GM12878 (cell line): Measurements from ENCODE around the gene FNDC3B. TPM values are rescaled to one million over a fixed set of nuclear protein-coding genes. Genes with fewer than 3 reads are reported as not detected.

Experiments
- ATAC-seq: fragments of 200-7000 bp; cut with Tn5 transposase; 3 replicates; pipeline ENCODE4 v1.9.1; 2020; ENCODE audit warnings: mild to moderate bottlenecking, moderate library complexity
- BruUV-seq: library from RNA; stranded (reverse); fragments of 400-500 nt; replicated peaks from 2 replicates; lab custom pipeline; 2021; lab: Mats Ljungman, UMichigan
- CTCF ChIA-PET: fragments of 300-600 bp; sonication (Branson Sonifier 250); formaldehyde crosslinking; extraction: SDS; loops from one replicate; lab custom pipeline; 2021; ENCODE audit warnings: inconsistent platforms; lab: Yijun Ruan, JAX
- POLR2A ChIA-PET: fragments of 350-600 bp; formaldehyde crosslinking; extraction: SDS; loops from one replicate; lab custom pipeline; 2021; ENCODE audit warnings: inconsistent platforms; lab: Charles Lee
- RAD21 ChIA-PET: fragments of 300-600 bp; sonication (Branson Sonifier 250); formaldehyde crosslinking; loops from one replicate; lab custom pipeline; 2023; ENCODE audit warnings: antibody characterized with exemption; ENCODE audit not compliant: unreplicated experiment; lab: Charles Lee
- SMC1A ChIA-PET: fragments of 300-600 bp; sonication (Branson Sonifier 250); formaldehyde crosslinking; loops from one replicate; lab custom pipeline; 2023; ENCODE audit not compliant: unreplicated experiment, uncharacterized antibody; lab: Charles Lee
- DNase-seq: peaks from one replicate; pipeline ENCODE4 v3.0.0-alpha.2; 2011; ENCODE audit warnings: low read depth, low spot score
- FAIRE-seq: peaks from 3 replicates; lab custom pipeline; 2011; peaks lifted over from hg19 to GRCh38; lab: Jason Lieb, UNC
- H2AFZ ChIP-seq: 2 replicates; pipeline ENCODE4 v1.6.0; 2011; ENCODE audit warnings: low read depth, low read length, control low read depth; ENCODE audit not compliant: control insufficient read depth
- H3K27ac ChIP-seq: 2 replicates; pipeline ENCODE4 v1.5.1; 2011; ENCODE audit warnings: control low read depth; ENCODE audit not compliant: control insufficient read depth, insufficient read depth
- H3K27me3 ChIP-seq, 2 experiments: replicated peaks in 1 of 2; 2 replicates each; pipeline versions ENCODE4 v1.6.0 to v1.6.1; 2011; ENCODE audit warnings: low read length in 1 of 2; ENCODE audit not compliant: control insufficient read depth in 2 of 2, insufficient read depth in 2 of 2
- H3K36me3 ChIP-seq, 2 experiments: 2 replicates each; pipeline ENCODE4 v1.5.1; 2011; ENCODE audit warnings: low read length in 1 of 2; ENCODE audit not compliant: control insufficient read depth in 2 of 2, insufficient read depth in 2 of 2
- H3K4me1 ChIP-seq: 2 replicates; pipeline ENCODE4 v1.6.1; 2011; ENCODE audit warnings: mild to moderate bottlenecking, low read length, moderate library complexity, mixed read lengths; ENCODE audit not compliant: control insufficient read depth, insufficient read depth
- H3K4me2 ChIP-seq: 2 replicates; pipeline ENCODE4 v1.6.0; 2011; ENCODE audit warnings: control low read depth; ENCODE audit not compliant: control insufficient read depth, insufficient read depth
- H3K4me3 ChIP-seq: fragments of 200-600 bp; sonication (generic); 2 replicates; pipeline ENCODE4 v1.5.1; 2016
- H3K79me2 ChIP-seq: 2 replicates; pipeline ENCODE4 v1.6.0; 2011; ENCODE audit warnings: low read length; ENCODE audit not compliant: control insufficient read depth, insufficient read depth
- H3K9ac ChIP-seq: 2 replicates; pipeline ENCODE4 v1.8.0; 2011; ENCODE audit warnings: low read length, control low read depth, mixed read lengths; ENCODE audit not compliant: control insufficient read depth, insufficient read depth
- H3K9me3 ChIP-seq: replicated peaks from 3 replicates; pipeline ENCODE4 v1.5.1; 2011; ENCODE audit warnings: mild to moderate bottlenecking, low read length; ENCODE audit not compliant: control insufficient read depth, insufficient read depth
- H4K20me1 ChIP-seq: 2 replicates; pipeline ENCODE4 v1.6.0; 2011; ENCODE audit not compliant: control insufficient read depth, insufficient read depth
- CREM ChIP-seq: IDR thresholded peaks from 2 replicates; pipeline ENCODE4 v1.6.1; 2014; ENCODE audit warnings: antibody characterized with exemption, low read depth
- IRF3 ChIP-seq: fragments of 450-650 bp; IDR thresholded peaks from 2 replicates; pipeline ENCODE4 v1.6.1; 2014; ENCODE audit warnings: mild to moderate bottlenecking
- RB1 ChIP-seq: fragments of 450-650 bp; formaldehyde crosslinking; IDR thresholded peaks from 2 replicates; pipeline ENCODE4 v1.6.1; 2017; ENCODE audit warnings: mild to moderate bottlenecking, borderline replicate concordance
- STAT3 ChIP-seq: IDR thresholded peaks from 2 replicates; pipeline ENCODE4 v1.6.1; 2011; ENCODE audit warnings: low read depth, low read length, improper control_type of control experiment
- TCF7 ChIP-seq: IDR thresholded peaks from 2 replicates; pipeline ENCODE4 v1.6.1; 2014; ENCODE audit warnings: antibody characterized with exemption, borderline replicate concordance
- WRNIP1 ChIP-seq: IDR thresholded peaks from 2 replicates; pipeline ENCODE4 v1.6.1; 2011; ENCODE audit warnings: low read depth, low read length, improper control_type of control experiment, borderline replicate concordance
- ZNF274 ChIP-seq: IDR thresholded peaks from one replicate; pipeline ENCODE4 v1.8.0; 2011; ENCODE audit not compliant: insufficient read length, insufficient read depth
- WGBS: methylation state at CpG from one replicate; pipeline ENCODE4 v1.1.6; 2016; ENCODE audit warnings: low lambda C conversion rate; ENCODE audit not compliant: insufficient replicate concordance, insufficient coverage; ENCODE audit errors: missing lambda C conversion rate; 5-methylcytosine and 5-hydroxymethylcytosine counted together
- in situ Hi-C: fragments of 300-500 bp; cut with MboI; formaldehyde crosslinking; loops from 9 replicates; pipeline ENCODE4 v1.14.3; 2018; ENCODE audit warnings: mixed read lengths
- intact Hi-C: fragments of 100-400 bp; cut with micrococcal nuclease; formaldehyde crosslinking; loops from one replicate; pipeline ENCODE4 v1.14.2; 2022; ENCODE audit not compliant: unreplicated experiment
- polyA plus RNA-seq, 11 experiments: library from polyadenylated mRNA; depleted of rRNA in 4 of 11; unstranded in 6 of 11; stranded (reverse) in 5 of 11; fragments of >200 nt; fragmentation: Nextera tagmentation in 4 of 11; fragmentation: Illumina TruSeq in 1 of 11; extraction: Ambion mirVana in 4 of 11; extraction: Trizol in 1 of 11; gene quantifications; 1 replicate in 1 of 11; 2 replicates in 10 of 11; pipeline versions ENCODE4 v1.2.1 to v1.2.3, GENCODE V29; 2011 to 2016; ENCODE audit warnings: inconsistent platforms in 2 of 11, missing spikeins in 2 of 11, low read depth in 1 of 11
- total RNA-seq, 4 experiments: library from RNA; depleted of rRNA in 3 of 4; stranded (reverse); fragments of >200 nt in 3 of 4; fragmentation: Illumina TruSeq in 1 of 4; extraction: Trizol in 1 of 4; gene quantifications; 2 replicates each; pipeline versions ENCODE4 v1.2.1 to v1.2.3, GENCODE V29; 2013 to 2021

The FNDC3B gene
- total and polyA plus RNA-seq, 10 of the 15 experiments (the other 5 are each of a cell fraction or from before 2014, with no cell fraction given) = 7.9 to 35.0 (median 18.5) TPM

- 88% methylated on average over 5 of the region's 5 CpGs for WGBS
- FAIRE-seq = no peak
- in situ Hi-C loops = no loop called here
Measured at GRCh38 chr3:172082269-172082668, 42.9 kb downstream of the FNDC3B start.

More at GRCh38 chr3:172082269-172082668, 42.9 kb downstream of the FNDC3B start:
- ChIA-PET RAD21 (no interaction called here), POLR2A (interaction anchor here (1.5 kb wide), 1 partner anchor 10 kb away, joined by 3 read pairs; no protein-coding TSS in a partner anchor), SMC1A (interaction anchor here (0.9 to 15.1 kb wide), 6 partner anchors 9 to 55 kb away, joined by 3 to 169 read pairs (median 6); no protein-coding TSS in a partner anchor)
- Histone ChIP-seq H4K20me1 (no peaks in the 10 kb centered on the region), H3K9ac (no peak overlapping the region), H3K4me1 (peaks cover 7% of the 10 kb centered on the region; the same call in 1 of the 2 replicates), H3K4me2 (no peak overlapping the region), H3K27ac (no peak overlapping the region)
- no TSS peak for BruUV-seq
- no peak for ATAC-seq
- intact Hi-C loops = no loop called here
- TF ChIP-seq TCF7 = no peak
- no peak for TF ChIP-seq CREM
- TF ChIP-seq STAT3 = no peak
- TF ChIP-seq WRNIP1 = no peak
- no peak for TF ChIP-seq RB1
- TF ChIP-seq IRF3 = no peak
- no peak for TF ChIP-seq ZNF274
- TF ChIP-seq, all 136 proteins: peak for 0
- Histone ChIP-seq H3K36me3 (peaks cover 4 to 7% of the 10 kb centered on the region in 2 experiments), H3K79me2 (peaks cover 36% of the 10 kb centered on the region), H3K27me3 (no peaks in the 10 kb centered on the region), H2AFZ (no peak overlapping the region), H3K9me3 (no peaks in the 10 kb centered on the region; the same call in 2 of the 3 replicates), H3K4me3 (no peak overlapping the region)
- CTCF ChIA-PET = interaction anchor here (1.1 to 1.2 kb wide), 2 partner anchors 13 to 42 kb away, joined by 3 read pairs; no protein-coding TSS in a partner anchor
- no peak for DNase-seq
